OCI-LY1 (cell line): ENCODE measurements around the gene ODAD4.

Experiments used
- CTCF ChIP-seq: fragments of 200-600 bp; sonication (generic), shearing (Covaris generic); IDR thresholded peaks from 2 replicates; pipeline ENCODE4 v1.5.1; 2017; ENCODE audit warnings: mild to moderate bottlenecking, antibody characterized with exemption, low read length, moderate library complexity, mixed read lengths
- EZH2 ChIP-seq: fragments of 200-600 bp; sonication (generic), shearing (Covaris generic); IDR thresholded peaks from 2 replicates; pipeline ENCODE4 v1.8.0; 2017; ENCODE audit warnings: borderline replicate concordance, mixed run types, mild to moderate bottlenecking, antibody characterized with exemption, low read length, moderate library complexity, mixed read lengths

GRCh38 chr17:41919840-41920579 is 10.4 kb upstream of the ODAD4 start:
- no peak for TF ChIP-seq CTCF
- no peak for TF ChIP-seq EZH2
